Stimulated activated CD8-positive, alpha-beta memory T cell treated with anti-CD3 and anti-CD28 coated beads, Interleukin-4, amount 100 ng/mL, for 4 hours (primary cell): ENCODE data around the gene MACF1.

Experiments
- DNase-seq, 2 donors: peaks; one replicate each; pipeline ENCODE4 v3.0.0-alpha.2; 2020; ENCODE audit warnings: low read depth in 2 of 2, low spot score in 1 of 2

Gene MACF1

DNA sequence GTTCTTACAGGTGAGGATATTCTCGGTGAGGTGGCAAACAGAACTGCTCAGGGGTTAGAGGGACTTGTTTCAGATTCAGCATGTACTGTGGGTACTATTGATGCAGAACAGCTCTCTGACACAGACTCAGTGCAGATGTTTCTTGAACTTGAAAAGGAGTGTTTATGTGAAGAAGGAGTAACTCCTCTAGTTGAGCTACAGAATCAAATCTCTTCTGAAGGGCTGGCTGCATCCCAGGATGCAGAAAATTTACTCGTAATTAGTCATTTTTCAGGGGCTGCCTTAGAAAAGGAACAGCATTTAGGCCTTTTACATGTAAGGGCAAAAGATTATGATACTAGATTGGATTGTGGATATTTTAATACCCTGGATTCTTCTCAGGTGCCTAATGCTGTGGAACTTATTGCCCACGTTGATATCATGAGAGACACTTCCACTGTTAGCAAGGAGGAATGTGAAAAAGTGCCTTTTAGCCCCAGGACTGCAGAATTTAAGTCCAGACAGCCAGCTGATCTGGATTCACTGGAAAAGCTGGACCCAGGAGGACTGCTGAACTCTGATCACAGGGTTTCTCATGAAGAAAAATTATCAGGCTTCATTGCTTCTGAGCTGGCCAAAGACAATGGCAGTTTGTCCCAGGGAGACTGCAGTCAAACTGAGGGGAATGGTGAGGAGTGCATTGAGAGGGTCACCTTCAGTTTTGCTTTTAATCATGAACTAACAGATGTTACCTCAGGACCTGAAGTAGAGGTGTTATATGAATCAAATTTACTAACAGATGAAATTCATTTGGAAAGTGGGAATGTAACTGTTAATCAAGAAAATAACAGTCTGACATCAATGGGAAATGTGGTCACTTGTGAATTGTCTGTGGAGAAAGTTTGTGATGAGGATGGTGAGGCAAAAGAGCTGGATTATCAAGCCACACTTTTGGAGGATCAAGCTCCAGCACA lies 207.3 kb downstream of the MACF1 start:
- DNase-seq, result no peak

DNA sequence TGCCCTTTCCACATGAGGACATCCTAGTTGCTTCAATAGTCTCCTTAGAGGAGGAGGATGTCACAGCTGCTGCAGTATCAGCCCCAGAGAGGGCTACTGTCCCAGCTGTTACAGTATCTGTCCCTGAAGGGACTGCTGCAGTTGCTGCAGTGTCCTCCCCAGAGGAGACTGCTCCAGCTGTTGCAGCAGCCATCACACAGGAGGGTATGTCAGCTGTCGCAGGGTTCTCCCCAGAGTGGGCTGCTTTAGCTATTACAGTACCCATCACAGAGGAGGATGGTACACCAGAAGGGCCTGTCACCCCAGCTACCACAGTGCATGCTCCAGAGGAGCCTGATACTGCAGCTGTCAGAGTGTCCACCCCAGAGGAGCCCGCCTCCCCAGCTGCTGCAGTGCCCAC lies 208.4 kb downstream of the MACF1 start:
- no peak for DNase-seq

DNA sequence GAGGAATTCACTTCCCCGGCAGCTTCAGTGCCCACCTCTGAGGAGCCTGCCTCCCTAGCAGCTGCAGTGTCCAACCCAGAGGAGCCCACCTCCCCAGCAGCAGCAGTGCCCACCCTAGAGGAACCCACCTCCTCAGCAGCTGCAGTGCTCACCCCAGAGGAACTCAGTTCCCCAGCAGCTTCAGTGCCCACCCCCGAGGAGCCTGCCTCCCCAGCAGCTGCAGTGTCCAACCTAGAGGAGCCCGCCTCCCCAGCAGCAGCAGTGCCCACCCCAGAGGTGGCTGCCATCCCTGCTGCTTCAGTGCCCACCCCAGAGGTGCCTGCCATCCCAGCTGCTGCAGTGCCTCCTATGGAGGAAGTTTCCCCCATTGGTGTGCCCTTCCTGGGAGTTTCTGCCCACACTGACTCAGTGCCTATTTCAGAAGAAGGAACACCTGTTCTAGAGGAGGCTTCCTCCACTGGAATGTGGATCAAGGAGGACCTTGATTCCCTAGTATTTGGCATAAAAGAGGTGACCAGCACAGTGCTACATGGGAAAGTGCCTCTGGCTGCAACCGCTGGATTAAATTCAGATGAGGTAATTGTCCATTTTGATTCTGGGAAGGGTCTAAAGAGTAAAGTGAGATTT lies 209.5 kb downstream of the MACF1 start:
- no peak for DNase-seq

DNA sequence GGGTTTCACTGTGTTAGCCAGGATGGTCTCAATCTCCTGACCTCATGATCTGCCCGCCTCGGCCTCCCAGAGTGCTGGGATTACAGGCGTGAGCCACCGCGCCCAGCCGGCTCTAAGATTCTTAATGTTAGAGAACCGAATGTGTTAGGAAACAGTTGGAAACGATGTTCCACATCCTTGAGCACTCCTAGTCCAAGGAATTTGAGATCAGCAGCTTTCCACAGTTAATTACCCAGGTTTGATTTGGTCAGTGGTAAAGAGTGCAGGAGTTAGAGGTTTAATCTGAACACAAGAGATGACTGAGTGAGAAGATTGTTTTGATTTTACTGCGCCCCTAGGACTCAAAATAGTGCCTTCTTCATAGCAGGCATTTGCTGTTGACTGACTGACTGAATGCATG lies 211.1 kb downstream of the MACF1 start:
- DNase-seq, result no peak

DNA sequence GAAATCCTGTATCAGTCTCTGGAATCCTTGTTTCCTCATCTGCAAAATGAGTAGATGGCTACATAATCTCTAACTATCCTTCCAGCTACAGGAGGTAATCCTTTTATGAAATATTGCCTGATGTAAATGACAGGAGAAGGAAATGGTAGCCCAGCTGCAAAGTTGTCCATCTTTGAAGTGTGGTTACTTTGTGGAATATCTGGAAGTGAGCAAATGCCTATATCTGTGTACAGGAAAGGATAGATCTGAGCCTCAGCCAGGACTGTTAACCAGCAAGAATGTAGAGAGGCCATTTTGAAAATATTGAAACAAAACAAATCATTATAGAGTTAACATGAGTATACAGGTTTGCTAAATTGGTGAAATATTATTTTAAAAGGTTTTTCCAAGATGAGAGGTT lies 212.1 kb downstream of the MACF1 start:
- no peak for DNase-seq

DNA sequence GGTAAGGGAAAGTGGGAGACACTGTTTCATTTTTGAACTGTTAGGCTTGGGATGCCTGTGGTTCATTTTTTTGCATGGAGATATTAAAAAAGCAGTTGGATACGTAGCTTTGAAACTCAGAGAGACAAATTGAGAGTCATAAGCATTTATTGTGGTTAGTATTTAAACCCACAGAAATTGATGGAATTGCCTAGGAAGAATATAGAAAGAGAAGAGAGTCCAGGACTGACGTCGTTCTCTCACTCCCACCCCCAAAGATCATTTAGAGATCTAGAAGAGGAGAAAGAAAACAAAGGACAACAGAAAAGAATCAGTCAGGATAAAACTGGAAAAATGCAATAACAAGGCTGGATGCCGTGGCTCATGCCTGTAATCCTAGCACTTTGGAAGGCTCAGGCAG lies 213.7 kb downstream of the MACF1 start:
- DNase-seq, result no peak

DNA sequence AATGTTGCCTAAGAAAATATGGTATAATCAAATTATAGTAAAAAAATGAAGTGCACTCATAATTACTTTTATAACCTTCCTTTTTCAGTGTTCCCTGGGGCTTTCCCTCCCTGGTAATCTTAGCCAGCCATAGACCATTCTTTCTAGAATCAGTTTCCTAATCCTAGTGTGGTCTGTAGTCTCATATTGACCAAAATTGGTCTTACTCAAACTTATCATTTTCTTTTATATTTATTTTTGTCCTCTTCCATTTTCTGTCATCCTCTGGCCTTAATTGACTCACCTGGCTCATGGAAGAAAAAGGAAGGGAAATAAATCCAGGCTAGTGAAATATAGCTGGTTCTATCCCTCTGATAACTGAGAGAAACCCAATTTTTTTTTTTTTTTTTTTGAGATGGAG lies 216.0 kb downstream of the MACF1 start:
- DNase-seq, result no peak

DNA sequence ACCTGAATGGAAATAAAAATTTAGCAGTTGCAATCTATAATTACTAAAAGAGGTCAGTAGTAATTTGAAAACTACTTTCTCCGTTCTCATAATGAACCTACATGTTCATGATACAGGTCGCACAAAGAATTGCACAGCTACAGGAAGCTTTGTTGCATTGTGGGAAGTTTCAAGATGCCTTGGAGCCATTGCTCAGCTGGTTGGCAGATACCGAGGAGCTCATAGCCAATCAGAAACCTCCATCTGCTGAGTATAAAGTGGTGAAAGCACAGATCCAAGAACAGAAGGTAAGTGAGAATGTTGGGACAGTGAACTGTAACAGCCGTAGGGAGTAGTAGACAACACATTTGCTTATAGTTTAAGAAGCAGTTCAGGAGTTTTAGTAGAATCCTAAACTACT lies 218.1 kb downstream of the MACF1 start:
- DNase-seq, result no peak

DNA sequence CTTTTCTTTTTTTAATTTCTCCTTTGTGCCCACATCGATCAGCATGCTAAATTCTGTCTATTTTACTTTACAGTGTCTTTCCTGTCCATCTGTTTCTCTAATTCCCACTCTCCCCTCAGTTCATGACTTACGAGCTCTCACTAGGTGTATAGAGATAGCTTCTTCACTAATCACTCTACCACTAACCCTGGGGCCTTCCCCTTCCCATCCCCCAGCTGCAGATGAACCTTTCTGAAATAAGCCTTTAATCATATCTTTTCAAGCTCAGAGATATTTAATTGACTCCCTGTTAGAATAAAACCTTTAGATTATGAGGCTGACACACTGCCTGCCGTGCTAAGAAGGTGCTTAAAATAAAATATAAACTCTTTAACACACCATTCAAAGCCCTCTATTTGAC lies 220.7 kb downstream of the MACF1 start:
- no peak for DNase-seq

DNA sequence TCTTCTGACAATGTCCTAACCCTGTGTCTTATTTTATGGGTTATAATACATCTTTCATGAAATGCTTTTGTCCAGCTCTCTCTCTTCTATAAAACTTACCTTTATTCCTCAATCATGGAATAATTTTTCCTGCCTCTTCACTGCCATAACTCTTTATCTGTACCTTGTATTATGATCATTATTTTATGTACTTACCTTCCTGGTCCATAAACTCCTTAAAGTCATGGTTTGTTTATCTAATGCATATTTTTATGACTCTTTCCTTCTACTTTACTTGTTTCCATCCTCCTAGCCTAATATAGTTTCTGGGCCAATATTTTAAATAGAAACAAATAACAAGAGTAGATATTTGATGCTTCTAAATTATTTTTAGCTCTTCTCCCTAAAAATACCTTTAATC lies 221.1 kb downstream of the MACF1 start:
- DNase-seq, result no peak

DNA sequence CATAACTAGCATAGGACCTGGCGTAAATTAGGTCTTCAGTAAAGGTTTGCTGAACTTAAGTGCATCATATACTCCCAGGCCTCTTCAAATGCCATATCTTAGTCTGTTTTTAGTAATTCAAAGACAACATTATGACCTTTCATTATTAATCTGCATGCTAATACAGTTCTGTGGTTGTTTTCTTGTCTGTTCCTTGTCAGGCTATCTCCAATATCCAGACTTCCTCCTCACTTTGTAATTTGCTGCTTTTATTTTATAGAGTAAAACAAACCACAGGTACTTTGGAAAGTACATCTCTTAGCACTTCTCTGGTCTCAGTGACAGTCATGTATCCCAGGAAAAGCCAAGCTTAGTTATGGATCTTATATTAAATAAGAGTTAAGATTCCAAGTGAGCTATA lies 221.9 kb downstream of the MACF1 start:
- DNase-seq, result no peak

DNA sequence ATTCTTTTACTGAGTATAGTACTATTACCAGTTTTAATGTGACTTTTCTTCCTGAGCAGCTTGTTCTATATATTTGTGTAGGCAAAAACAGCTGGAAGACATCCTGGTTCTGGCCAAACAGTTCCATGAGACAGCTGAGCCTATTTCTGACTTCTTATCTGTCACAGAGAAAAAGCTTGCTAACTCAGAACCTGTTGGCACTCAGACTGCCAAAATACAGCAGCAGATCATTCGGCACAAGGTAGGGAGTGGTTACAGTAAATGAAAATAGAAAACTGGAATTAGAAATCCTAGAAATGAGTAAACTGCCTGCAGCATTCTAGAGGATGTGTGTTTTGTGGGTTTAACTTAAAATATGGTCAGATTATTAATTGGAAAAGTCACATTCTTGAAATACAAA lies 222.9 kb downstream of the MACF1 start:
- DNase-seq, result no peak

DNA sequence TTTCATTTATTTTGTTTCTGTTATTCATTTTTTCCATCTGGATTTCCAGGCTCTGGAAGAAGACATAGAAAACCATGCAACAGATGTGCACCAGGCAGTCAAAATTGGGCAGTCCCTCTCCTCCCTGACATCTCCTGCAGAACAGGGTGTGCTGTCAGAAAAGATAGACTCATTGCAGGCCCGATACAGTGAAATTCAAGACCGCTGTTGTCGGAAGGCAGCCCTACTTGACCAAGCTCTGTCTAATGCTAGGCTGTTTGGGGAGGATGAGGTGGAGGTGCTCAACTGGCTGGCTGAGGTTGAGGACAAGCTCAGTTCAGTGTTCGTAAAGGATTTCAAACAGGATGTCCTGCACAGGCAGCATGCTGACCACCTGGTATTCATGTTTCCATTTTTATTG lies 223.4 kb downstream of the MACF1 start:
- no peak for DNase-seq

DNA sequence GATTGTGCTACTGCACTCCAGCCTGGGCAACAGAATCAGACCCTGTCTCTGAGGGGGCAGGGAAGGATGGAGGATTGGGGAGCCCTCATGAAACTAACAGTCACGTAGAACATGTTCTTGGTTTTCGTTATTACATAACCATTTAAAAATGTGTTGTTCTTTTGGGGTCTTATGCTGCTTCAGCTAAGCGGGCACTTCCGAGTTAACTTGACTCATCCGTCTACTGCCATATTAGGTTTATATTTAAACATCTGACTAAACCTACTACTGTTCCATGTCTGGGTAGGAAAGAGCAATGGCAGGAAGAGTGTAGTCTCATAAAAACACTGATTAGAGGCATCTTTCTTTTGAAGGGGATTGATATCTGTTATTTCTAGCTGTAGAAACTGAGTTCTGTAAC lies 227.4 kb downstream of the MACF1 start:
- DNase-seq, result no peak

DNA sequence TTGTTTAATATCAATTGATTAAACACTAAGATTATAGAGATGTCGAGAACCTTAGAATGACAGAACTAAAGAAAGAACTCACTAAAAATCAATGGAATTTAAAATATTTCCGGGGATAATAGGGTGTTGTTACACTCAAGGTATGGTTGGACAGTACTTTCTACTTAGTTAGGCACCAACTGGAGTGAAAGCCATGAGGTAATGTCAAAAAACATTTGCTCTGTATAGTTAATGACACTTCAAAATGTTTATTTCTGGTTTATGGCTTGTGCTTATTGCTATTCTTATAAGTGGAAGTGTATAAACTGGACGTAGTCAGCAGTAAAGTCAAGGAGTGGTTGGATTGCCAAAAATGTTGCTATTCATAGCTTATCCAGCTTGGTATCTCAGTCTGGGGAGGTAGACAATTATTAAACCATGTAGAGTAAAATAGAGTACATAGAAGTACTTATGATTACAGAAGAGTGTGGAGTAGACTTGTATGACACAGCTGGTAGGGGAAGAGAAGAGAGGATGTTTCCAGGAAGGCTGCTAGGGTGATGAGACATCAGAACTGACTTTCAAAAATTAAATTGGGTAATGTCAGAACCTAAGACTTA lies 230.4 kb downstream of the MACF1 start:
- no peak for DNase-seq

DNA sequence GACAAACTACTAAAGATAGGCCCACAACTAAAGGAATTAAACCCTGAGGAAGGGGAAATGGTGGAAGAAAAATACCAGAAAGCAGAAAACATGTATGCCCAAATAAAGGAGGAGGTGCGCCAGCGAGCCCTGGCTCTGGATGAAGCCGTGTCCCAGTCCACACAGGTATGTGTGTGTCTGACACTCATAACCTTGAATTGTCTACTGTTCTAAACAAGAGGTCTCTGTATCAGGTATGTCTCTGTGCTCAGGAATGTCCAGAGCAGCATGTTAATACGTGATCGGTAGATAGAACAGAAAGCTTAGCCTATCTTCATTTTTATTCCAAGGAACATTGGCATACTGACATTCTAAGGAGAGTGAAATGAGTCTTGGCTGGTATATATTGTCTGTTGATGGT lies 231.1 kb downstream of the MACF1 start:
- no peak for DNase-seq

DNA sequence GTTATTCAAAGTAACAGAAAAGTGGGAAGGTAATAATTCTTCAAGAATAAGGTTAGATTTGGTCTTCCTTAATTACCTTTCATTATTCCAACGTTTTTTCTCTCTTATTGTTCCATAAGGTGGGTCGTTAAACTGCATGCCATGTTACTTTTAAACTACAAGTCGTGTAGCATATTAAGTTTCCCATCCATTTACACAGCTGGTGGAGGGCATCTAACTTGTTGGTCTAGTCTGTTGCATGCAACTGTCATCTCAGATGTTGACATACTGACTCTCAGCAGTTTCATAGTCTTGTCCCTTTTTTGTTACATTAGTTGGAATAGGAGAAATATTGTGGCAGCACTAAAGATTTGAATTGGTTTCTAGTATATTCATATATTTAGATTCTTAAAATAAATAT lies 232.3 kb downstream of the MACF1 start:
- no peak for DNase-seq

DNA sequence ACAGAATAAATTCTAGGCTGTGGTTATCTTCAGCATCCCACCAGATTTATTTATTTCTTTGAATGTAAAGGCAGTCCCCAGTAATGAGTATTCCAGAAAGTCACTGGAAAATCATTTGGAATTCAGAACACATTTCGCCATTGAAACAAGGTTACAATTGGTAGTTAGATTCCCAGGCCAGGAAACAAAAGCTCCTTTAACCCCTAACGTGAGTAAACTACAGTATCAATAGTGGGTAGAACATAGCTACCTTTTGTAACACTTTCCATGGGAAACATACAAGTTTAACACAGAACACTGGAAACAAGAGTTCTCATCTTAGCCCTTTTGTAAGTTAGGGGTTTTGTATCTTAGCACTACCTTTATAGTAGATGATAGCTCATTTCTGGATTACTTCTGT lies 233.5 kb downstream of the MACF1 start:
- no peak for DNase-seq

DNA sequence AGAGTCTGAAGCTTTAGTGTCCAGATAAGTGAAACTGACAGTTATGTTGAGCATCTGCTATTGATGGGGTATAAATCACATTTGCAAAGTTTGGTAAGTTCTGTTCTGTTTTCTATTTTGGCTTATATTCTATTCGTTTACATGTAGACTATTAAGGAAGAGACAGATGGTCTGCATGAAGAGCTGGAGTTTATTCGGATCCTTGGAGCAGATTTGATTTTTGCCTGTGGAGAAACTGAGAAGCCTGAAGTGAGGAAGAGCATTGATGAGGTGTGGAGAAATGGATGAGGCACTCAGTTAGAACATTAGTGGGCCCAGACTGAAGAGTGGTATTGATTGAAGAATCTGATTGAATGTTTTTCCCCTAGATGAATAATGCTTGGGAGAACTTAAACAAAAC lies 236.4 kb downstream of the MACF1 start:
- no peak for DNase-seq

DNA sequence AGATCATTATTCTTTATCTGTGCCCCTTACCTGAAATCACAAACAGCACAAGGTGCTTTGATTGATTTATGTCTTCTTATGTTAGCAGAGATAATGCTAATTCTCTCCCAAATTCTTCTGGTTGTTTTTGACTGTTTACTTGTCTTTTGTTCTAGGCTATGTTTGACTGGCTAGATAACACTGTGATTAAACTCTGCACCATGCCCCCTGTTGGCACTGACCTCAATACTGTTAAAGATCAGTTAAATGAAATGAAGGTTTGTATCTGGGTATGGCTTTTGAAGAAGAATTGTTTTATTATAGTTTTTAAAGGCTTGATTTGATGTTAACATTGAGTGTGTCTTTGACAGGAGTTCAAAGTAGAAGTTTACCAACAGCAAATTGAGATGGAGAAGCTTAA lies 237.3 kb downstream of the MACF1 start:
- DNase-seq, result no peak

DNA sequence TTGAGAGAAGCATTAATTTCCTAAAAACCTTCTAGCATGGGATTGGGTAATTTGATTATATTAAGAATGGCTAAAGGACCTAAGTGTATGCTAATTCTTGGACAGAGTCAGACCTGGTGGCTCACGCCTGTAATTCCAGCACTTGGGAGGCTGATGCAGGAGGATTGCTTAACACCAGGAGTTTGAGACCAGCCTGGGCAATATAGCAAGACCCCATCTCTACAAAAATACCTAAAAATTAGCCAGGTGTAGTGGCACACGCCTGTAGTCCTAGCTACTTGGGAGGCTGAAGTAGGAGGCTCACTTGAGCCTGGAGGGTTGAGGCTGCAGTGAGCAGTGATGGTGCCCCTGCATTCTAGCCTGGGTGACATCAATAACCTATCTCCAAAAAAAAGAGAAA lies 241.1 kb downstream of the MACF1 start:
- DNase-seq, result no peak

DNA sequence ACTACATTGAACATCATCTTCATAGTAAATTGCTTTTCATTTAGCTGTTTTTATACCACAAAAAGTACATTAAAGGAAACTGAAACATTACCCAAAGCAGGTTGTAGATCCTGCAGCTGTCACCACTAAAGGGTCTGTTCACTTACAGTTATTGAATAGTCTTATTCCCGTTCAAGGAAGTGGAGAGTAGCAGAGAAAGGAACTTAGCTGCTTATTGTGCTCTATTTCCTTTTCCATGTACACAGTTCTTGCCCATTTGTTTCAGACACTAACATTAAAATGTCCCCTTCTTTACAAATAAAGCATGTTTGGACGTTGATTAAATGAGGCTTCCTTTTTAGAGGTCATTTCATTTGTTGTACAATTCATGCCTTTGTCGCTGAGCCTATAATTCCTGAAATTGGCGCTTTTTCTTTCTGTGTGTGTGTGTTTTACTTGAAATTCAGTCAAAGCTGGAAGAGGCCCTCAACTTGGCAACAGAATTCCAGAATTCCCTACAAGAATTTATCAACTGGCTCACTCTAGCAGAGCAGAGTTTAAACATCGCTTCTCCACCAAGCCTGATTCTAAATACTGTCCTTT lies 242.6 kb downstream of the MACF1 start:
- DNase-seq, result no peak
